Stimulated activated CD8-positive, alpha-beta memory T cell treated with anti-CD3 and anti-CD28 coated beads, Interleukin-12 subunit alpha, Interleukin-12 subunit beta, amount 100 ng/mL, for 24 hours (primary cell): Measurements from ENCODE around the gene MYOF.
"Not testable (repeated sequence)": the region's sequence is repeated elsewhere in the genome, so short reads cannot be mapped to it uniquely, and the experiment has no call there.

Experiments
- DNase-seq: peaks from one replicate; pipeline ENCODE4 v3.0.0-alpha.2; 2020; ENCODE audit errors: extremely low read depth

Gene MYOF

DNA sequence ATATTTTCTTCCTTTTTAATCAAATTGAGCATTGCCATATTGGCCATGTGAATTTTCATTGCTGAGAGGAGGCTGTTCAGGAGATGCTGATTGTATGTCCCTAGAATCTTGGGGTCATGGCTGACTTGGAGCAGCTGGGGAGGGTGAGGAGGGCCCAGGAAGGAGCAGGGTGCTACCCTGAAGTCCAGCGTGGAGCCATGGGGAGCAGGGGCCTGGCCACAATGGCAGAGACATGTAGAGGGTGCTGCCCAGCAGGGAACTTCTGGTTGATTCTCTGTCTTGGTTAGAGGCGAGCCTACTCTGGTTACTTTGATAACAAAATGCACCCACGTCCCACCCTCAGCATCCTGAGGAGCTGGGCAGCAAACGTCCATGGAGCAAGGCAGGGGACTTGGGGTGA, 186.0 kb downstream of the MYOF start:
- DNase-seq = no peak

DNA sequence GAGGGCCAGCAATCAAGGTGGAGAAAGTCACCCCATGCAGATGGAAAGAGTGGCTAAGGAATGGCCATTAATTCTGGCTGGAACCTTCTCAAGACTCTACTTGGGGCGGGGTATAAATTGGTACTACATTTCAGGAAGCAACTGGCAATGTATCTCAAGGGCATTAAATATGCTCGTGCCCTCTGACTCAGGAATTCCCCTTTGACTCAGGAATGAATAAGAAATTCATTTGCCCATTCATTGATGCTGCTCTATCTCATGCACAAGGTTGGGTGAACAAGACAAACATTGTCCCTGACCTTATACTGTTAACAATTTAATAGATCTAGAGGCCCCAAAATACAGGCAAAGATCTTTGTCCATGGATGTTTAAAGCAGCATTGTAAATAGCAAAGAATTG, 188.1 kb downstream of the MYOF start:
- DNase-seq = no peak

DNA sequence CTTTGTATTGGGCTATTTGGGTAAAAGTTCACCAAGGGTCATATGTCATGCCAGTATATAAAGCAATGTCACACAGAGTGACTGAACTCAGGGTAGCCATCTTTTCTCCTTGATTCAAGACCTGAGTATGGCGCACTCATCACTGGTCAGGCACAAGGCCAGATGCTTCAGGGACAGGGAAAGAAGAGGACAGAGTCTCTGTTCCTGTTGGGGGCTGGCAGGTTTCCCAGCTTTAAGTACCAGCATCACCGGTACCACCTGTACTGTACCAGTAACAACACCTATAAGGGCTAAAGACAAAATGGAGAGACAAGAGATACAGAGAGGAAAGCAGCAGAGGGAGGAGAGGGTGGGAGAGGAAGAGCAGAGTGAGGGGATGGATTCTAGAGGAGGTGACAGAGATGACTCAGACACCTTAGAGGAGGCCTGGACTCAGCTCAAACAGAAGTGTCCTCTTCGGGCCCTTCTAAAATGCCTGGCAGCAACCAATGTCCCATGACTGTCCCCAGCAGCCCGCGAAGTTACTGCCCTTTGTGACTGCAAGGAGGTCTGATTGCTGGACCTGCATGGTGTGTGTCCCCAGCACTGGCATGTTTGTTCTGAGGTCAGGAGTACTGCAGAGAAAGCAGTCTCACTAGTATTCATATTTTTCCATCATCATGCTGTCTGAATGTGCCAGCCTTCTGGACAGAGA, 191.3 kb downstream of the MYOF start:
- DNase-seq = no peak

DNA sequence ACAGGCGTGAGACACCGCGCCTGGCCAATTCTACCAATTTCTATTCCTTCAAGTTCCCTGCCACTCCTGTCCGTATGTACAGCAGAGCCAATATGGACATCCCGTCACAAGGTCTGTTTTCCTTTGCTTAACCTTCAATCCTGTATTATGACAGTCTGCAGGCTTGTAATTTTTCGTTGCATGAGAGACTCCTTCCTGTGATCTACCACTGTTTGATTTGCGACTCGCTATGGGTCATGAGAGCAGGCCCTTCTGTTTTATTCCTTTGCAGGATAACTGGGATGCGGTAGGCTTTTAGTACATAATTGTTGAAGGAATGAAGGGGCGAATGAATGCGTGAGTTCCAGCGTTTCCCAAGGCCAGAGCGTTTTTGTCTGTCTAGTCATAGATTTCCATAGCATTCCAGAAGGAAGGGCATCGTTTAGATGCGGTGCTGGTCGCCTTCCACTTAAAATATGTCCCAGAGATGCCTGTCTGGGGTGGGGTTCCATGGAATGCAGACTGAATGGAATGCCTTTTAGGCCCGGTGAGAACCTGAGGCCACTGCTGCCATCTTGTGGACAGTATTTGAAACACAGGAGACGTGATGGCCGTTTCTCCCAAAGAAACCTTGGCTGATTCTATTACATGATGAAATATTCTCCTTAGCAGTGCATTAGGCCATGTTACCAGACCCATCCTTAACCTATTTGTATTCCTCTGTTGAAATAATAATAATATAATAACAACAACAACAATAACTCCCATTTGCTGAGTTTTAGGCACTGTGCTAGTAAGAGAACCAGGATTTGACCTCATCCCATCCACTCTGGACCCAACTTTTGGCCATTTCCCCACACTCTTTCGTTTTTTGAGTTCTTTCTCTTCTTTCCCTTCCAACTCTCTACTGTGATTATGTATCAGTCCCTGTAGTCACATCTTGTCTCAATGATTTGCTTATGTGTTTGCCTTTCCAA, 193.2 kb downstream of the MYOF start:
- no peak for DNase-seq

DNA sequence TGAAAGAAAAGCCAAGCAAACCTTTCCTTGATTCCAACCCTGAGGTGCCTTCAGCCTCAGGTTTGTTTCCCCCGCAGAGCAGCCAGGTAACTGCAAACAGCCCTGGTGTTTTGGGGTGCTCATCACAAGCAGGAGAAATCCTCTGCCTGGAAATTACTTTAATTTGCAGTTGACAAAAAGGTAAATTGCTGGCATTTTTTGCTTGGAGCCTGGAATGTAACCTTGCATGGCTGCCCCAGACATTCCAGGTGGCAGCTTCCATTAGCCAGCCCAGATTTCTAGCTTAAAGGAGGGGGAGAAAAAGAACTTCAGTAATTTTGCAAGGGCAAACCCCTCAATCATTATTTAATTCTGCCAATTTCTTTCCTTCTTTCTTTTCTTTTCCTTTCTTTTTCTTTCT, 194.4 kb downstream of the MYOF start:
- DNase-seq = no peak

- DNase-seq = not testable (repeated sequence)
Measured at GRCh38 chr10:93284246-93284645, 197.9 kb downstream of the MYOF start.

DNA sequence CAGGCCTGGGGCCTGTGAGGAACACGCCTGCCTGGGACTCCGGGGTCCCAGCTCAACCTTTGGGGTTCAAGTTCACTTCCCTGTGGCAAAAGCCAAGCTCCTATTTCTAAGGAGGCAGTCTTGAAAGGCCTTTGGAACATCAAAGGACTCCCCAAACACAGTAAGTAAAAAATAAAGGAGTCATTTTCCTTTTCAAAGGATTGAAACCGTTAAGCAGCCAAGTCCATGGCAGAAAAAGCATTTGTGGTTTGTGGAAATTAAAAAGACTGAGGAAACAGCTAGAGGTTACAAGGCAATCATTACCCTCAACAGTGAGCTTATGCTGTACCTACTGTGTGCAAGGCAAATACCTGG, 200.8 kb downstream of the MYOF start:
- no peak for DNase-seq

DNA sequence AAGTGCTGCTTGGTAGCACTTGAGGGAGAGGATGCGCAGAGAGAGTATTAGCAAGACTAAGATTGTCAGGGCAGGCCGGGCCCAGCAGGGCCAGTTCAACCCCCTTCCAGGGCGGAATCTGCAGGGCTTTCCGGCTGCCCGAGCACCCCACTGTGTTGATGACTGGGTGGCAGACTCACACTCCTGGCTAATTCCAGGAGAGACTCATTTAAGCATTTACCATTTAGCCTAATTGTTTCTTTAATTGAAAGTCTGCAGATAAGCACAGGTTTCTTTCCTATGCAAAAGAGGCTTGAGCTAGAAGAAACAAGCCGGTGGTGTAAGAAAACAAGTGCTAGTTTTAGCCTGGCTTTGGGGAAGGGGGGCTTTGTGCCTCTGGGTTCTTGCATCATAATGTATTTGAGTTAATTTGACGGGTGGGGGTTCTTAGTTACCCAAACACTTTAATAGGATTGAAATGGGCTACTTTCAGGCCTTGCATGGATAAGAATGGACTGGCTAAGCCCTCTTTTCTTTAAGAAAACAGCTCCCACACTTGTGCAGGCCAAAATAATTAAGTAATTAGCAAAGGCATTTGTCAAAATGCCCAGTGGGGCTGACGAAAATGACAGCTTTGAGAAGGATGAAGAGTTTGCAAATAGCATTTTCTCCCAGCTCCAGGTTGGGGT, 201.3 kb downstream of the MYOF start:
- DNase-seq = no peak

- no peak for DNase-seq
Measured at GRCh38 chr10:93280121-93280698, 201.9 kb downstream of the MYOF start.

DNA sequence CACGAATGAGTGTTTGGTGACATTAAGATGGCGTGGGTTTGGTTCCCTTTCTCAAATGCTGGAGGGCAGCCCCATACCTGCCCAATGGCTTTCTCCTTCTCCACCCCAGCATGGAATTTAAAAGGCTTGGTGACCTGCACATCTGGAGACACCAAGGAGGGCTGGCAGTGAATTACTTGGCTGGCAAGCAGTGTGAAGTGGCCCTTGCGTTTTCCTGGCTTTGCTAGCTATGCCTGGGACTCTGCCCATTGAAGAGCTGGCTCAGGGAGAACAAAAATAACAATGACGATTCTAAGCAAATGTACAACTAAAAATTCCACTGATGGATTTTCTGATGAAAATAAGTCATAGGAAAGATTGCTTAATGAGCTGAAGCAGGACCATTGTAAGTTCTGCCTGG, 204.8 kb downstream of the MYOF start:
- no peak for DNase-seq

- no peak for DNase-seq
Measured at GRCh38 chr10:93274419-93274818, 207.7 kb downstream of the MYOF start.

DNA sequence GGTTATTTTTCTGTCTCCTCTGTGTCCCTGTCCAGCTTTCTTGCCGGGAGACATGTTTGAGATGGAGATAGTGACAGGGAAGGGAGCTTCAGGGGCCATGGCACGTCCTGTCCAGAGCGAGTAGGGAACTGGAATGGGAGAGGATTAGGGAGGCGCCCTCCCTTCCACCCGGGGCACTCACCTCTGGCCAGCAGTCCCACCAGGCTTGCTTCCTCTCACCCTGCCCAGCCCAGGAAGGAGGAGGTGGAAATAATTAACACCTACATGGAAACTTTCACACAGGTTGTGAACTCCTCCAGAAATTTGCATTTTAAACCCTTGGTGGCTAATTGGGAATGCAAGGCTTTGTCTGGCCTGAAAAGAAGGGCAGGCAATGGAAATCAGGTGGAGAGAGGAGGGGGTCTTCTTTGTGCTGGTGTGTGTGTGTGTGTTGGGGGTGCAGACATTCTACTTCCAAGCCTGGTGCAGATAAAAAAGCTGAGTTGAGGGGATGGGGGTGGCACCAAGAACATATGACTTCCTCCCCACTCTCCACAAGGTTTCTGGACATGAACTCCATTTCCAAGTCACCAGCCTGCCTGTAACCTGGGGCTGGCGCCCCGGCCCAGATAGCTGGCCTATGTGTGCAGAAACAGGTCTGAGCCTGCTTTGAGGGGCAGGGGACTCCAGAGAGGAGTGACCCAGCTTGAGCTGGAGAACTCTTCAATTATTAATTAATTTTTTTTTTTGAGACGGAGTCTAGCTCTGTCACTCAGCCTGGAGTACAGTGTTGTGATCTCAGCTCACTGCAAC, 209.1 kb downstream of the MYOF start:
- DNase-seq = no peak

DNA sequence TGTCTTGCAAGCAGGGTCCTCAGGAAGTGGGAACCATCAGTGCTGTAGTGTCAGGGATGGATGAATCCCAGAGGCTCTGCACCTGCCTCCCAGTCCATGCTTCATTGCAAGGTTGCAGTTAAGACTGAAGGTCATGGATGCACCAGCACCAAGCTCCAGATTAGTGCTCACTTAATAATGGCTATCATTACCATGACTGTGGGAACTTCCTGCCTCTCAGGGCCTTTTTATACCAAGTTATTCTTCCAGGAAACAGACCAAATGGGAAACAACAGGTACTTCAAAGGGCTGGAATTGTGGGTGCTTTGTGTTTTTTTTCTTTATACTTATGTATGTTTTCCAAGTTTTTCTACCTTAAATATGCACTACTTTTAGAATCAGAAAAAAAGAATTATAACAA, 210.8 kb downstream of the MYOF start:
- DNase-seq = no peak

DNA sequence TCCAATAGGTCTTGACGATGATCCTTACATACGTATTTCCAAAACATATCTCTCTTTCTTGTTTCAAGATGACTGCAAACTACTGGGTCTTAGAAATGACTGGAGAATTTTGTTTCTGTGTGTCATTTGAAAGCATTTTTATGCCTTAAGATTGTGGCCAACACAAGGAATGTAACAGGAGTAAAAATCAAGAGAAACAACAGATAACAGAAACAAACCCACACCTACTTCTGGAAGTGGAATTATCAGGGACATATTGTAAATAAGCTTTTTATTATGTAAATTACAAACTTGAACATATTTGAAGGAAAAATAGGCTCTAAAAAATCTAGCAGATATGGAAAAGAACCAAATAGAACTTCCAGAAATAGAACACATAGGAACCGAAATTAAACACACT, 212.9 kb downstream of the MYOF start:
- no peak for DNase-seq

GRCh38 chr10:93268021-93268420, 214.1 kb downstream of the MYOF start:
- DNase-seq = no peak

DNA sequence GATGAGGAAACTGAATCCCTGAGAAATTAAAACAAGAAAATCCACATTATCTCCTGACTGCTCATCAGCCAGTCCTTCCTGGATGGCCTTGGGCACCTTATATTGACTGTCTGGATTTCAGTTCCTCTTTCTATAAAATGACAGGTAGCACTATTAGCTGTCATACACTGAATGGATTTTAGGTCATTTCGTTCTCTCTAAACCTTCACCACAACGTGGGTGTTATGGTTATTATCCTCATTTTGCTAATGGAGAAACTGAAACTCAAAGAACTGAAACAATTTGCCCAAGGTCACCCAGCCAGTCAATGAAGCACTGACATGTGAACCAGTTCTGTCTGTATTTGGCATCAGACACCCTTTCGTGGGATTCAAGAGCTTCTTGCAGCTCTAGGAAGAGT, 214.6 kb downstream of the MYOF start:
- no peak for DNase-seq

- no peak for DNase-seq
Measured at GRCh38 chr10:93266858-93267257, 215.3 kb downstream of the MYOF start.

GRCh38 chr10:93261961-93262610, 220.0 kb downstream of the MYOF start:
- DNase-seq = no peak

GRCh38 chr10:93261089-93261488, 221.0 kb downstream of the MYOF start:
- no peak for DNase-seq

DNA sequence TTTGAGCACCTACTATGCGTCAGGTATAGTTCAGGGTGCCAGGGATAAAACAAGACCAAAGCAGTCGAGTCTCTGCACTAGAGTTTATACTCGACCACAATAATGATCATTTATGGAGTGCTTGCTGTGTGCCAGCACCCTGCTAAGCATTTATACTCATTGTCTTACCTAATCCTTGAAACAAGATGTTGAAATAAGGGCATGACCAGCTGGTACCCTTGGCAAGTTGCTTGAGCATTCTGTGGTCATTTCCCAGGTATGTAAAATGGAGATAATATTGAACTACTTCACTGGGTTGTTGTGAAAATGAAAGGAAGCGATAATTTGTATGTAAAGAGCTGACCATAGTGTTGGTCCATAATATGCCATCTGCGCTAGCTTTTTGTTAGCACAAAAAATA, 223.0 kb downstream of the MYOF start:
- DNase-seq = no peak
